Measurements from ENCODE around the gene SIRPB2.

Gene SIRPB2

DNA sequence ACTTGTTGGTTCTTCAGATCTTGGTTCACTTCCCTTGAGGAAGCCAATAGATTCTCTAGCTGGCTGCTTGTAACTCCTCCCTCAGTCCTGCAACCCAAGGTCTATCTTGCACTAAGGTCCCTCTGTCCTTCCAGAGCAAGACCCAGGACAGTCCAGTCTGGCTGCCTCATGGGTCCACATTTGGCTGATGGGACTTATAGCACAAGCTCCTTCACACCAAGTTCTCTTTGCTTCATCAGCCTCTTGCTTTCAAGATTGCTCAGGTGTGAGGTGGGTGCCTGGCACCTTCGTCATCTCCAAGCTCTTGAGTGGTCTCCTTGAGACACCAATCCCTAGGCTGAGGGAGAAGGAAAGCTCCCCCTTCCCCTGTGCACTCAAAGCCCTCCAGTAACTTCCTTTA, 52.9 kb downstream of the SIRPB2 start:
- no peak for DNase-seq

DNA sequence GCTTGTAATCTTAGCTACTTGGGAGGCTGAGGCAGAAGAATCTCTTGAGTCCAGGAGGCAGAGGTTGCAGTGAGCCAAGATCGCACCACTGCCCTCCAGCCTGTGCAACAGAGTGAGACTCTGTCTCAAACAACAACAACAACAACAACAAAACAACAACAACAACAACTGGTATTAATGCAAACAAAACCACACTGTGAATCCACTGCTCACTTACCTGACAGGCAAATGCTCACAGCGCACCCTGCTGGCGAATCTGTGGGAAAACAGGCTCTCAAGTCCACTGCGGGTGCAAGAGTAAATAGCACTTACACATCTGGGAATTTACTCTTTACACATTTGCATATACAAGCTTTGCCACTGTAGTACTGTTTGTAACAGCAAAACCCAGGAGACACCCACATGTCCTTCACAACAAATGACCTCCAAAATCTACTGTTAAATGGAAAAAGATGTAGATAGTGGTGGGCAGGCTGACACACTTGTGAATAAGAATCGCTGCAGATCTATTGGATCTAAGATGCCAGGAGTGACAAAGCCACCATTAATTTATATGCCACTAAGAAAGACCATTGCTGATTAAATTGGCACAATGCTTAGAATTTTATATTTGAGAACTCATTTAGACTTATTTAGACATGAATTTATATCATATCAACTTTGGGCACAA, 53.9 kb downstream of the SIRPB2 start:
- DNase-seq: peak; percentile 75

GRCh38 chr20:1436263-1436662, 55.0 kb downstream of the SIRPB2 start:
- no peak for DNase-seq

DNA sequence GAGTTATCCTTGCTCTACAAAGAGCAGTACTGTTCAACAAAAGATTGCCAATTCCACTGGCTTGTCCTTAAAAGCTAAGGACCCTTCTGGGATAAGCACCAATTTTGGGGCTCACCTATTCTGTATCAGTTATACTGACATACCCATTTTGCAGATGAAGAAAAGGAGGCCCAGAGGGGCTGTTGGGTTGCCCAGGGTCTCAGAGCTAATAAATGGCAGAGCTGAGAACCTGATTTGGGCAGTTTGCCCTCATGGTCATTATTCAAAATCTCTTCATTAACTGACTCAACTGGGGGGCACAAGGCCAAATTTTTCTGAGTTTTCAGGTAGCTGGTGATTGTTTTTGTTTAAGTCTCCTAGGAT, 55.9 kb downstream of the SIRPB2 start:
- no peak for DNase-seq

GRCh38 chr20:1434571-1435336, 56.5 kb downstream of the SIRPB2 start:
- no peak for DNase-seq

GRCh38 chr20:1431158-1431557, 60.1 kb downstream of the SIRPB2 start:
- DNase-seq: no peak

GRCh38 chr20:1430004-1430451, 61.2 kb downstream of the SIRPB2 start:
- no peak for DNase-seq

GRCh38 chr20:1429143-1429728, 62.0 kb downstream of the SIRPB2 start:
- no peak for DNase-seq

- DNase-seq: no peak
Measured at GRCh38 chr20:1427457-1428054, 63.7 kb downstream of the SIRPB2 start.

DNA sequence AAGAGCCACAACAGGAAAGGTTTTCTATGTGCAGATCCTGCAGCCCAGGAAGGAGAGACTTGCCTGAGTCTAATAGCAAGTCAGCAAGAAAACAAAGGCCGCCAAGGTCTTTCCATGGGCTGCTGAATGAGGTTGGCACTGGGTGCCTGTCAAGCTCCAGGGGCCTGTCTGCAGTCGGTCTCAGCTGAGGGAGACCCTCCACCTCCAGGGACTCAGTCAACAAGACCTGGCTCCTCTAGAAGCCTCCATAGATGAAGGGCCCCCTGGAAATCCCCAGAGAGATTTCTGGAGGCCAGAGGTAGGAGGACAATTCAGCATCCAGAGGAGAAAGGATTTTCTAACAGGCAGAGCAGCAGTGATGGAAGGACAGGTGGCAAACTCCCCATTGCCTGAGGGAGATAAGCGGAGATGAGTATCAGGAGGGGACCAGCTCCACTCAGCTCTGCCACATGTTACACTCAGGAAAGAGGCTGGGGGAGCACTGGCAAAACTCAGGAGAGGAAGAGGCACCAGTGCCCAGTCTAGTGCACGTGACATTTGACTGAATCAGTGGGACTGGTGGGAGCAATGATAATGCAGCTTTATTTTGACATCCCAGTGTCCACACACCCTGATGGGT, 64.9 kb downstream of the SIRPB2 start:
- no peak for DNase-seq

All from NCI-H1694 treated with DMSO at 0.1 percent for 48 hours (cell line).